Measurements from ENCODE around the gene NET1. TPM values are rescaled to one million over a fixed set of nuclear protein-coding genes. Genes with fewer than 3 reads are reported as not detected.
A peak's percentile ranks its signal among the peaks of the same experiment; 100 is the strongest.

Gene NET1
- total RNA-seq, 4 donors from 2014 or later, result 50.9 to 151 (median 112) TPM

DNA sequence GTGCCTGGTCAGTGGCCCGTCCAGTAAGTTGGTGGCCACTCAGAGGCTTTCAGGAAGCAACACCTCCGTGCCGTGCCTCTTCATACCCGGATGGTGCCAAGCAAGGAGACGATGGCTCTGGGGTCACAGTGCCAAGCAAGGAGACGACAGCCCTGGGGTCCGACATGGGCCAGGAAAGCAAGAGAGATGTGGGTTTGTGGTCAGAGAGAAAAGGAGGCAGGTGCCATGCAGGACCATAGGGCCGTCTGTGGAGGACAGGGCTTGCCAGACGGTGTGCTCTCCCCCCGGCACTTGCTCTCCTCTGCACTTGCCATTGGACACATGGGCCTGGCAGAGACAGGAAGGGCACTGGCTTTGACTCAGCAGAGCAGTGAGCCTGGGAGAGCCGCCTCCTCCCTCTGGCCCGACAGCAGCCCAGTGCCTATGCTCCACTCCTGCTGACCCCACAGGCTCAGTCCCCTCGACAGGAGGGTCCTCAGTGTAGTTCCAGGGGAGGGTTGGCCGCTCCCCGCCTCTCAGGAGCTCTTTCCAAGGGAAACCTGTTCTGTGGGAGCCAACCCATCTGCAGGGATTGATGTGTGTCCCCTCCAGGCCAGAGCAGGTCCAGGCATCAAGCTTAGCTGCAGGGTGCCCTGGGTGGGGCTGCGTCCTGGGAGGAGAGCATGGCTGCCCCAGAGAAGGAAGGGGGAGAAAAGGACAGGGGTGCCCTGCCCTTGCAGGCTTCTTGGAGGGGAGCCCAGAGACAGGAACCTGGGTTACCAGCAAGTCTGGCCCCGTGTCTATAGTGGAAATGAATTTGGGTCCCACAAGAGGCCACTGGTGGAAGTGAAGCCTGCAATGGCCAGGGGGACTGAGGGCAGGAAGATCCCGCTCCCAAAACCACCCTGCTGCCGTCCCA is 94.6 kb downstream of the NET1 start:
- intact Hi-C loops (cut with DNase I), result no loop called here
- Histone ChIP-seq H3K4me1 (peaks cover 36 to 50% of the 10 kb centered on the region in 2 donors), H3K27ac (peak overlapping the region in 1 of 3 donors; percentile 75), H3K27me3 (no peaks in the 10 kb centered on the region), H3K9me3 (no peaks in the 10 kb centered on the region), H3K4me3 (replicated peaks in 1 of 3) (no peak overlapping the region), H3K36me3 (no peaks in the 10 kb centered on the region)
- no peak for TF ChIP-seq POLR2A (IDR thresholded peaks at IDR 0.05)
- TF ChIP-seq, protein P1, sequence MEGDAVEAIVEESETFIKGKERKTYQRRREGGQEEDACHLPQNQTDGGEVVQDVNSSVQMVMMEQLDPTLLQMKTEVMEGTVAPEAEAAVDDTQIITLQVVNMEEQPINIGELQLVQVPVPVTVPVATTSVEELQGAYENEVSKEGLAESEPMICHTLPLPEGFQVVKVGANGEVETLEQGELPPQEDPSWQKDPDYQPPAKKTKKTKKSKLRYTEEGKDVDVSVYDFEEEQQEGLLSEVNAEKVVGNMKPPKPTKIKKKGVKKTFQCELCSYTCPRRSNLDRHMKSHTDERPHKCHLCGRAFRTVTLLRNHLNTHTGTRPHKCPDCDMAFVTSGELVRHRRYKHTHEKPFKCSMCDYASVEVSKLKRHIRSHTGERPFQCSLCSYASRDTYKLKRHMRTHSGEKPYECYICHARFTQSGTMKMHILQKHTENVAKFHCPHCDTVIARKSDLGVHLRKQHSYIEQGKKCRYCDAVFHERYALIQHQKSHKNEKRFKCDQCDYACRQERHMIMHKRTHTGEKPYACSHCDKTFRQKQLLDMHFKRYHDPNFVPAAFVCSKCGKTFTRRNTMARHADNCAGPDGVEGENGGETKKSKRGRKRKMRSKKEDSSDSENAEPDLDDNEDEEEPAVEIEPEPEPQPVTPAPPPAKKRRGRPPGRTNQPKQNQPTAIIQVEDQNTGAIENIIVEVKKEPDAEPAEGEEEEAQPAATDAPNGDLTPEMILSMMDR (IDR thresholded peaks at IDR 0.05), result no peak
- DNase-seq, result no peak
- 91 to 94% methylated on average over 17 to 18 of the region's 19 CpGs for WGBS, 2 donors

DNA sequence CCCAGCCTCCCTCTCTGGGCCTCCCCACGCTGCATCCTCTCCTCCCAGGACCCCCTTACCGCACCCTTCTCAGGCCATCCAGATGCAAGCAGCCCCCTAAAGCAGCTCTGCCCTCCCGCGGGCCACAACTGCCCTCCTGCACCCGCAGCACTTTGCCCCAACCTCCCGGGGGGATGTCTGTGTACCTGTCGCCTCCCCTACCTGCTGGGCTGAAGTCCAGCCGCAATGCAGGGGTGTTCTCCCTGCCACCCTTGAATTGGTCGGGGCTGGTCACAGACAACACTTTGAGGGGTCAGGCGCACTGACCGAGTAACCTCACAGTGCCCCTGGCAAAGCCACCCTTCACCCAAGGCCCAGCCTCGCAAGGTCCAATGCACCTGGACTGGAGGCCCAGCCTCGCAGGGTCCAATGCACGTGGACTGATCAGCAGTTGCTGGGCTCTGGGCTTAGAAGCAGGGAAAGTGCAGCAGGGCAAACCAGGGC is 95.3 kb downstream of the NET1 start:
- Histone ChIP-seq H3K9me3 (no peaks in the 10 kb centered on the region), H3K27ac (peak overlapping the region in 2 of 3 donors; percentile 41 to 75), H3K36me3 (no peaks in the 10 kb centered on the region), H3K27me3 (no peaks in the 10 kb centered on the region), H3K4me3 (replicated peaks in 1 of 3) (no peak overlapping the region), H3K4me1 (peaks cover 29 to 43% of the 10 kb centered on the region in 2 donors)
- 91 to 92% methylated on average over 14 of the region's 14 CpGs for WGBS, 2 donors
- DNase-seq, result no peak
- intact Hi-C loops (cut with DNase I), result no loop called here
- TF ChIP-seq POLR2A (IDR thresholded peaks at IDR 0.05), result no peak
- TF ChIP-seq, protein P1 (IDR thresholded peaks at IDR 0.05), result no peak

DNA sequence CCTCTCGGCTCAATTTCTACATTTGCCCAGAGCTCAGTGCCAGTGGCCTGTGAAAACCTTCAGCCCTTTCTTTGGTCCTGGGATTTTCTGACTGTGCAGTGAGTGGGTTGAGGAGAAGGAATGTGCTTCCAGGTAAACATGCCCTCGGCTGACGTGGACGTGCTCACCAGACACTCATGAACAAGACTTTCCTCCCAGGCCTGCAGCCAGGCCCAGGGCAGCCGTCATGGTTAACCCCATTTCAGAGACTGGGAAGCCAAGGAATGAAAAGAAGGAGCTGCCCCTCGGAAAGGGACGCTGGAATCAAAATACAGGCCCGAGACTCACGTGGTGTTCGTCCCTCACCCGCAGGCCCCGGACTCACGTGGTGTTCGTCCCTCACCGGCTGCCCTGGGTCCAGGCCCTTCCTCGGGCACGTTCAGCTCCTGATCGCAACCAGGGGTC is 95.8 kb downstream of the NET1 start:
- Histone ChIP-seq H3K27me3 (no peaks in the 10 kb centered on the region), H3K4me3 (replicated peaks in 1 of 3) (no peak overlapping the region), H3K36me3 (no peaks in the 10 kb centered on the region), H3K4me1 (peaks cover 24 to 38% of the 10 kb centered on the region in 2 donors), H3K9me3 (no peaks in the 10 kb centered on the region), H3K27ac (peak overlapping the region in 2 of 3 donors; percentile 41 to 75)
- WGBS, 2 donors, result 79 to 81% methylated on average over 18 of the region's 18 CpGs
- intact Hi-C loops (cut with DNase I), result no loop called here
- DNase-seq, result peak; percentile 58 to 65
- TF ChIP-seq, protein P1 (IDR thresholded peaks at IDR 0.05), result no peak
- TF ChIP-seq POLR2A (IDR thresholded peaks at IDR 0.05), result peak in 1 of 2 donors; percentile 22

Other genes starting within 250 kb of the NET1 start
- not detected for gene AKR1C8, start 227.4 kb upstream of the NET1 start, total RNA-seq
- gene AKR1C4, start 215.7 kb upstream of the NET1 start, total RNA-seq, result not detected
- not detected for gene UCN3, start 47.6 kb upstream of the NET1 start, total RNA-seq
- gene TUBAL3, start 7.7 kb upstream of the NET1 start, total RNA-seq, result 1 to 10 TPM in 1 of 4 donors, under 1 TPM in 1, not detected in 2; 0.33 to 1.1 TPM
- not detected for gene CALML5, start 87.0 kb downstream of the NET1 start, total RNA-seq
- gene CALML3, start 112.4 kb downstream of the NET1 start, total RNA-seq, result under 1 TPM in 1 of 4 donors, not detected in 3; 0.24 TPM

Data from thyroid gland (tissue), 4 donors.